H9 (cell line): Measurements from ENCODE around the gene MIGA1. TPM values are rescaled to one million over a fixed set of nuclear protein-coding genes. Genes with fewer than 3 reads are reported as not detected.

Experiments
- DNase-seq: peaks from one replicate; pipeline ENCODE4 v3.0.0-alpha.2; 2017
- H2AFZ ChIP-seq: one replicate; pipeline ENCODE4 v1.6.1; 2013; ENCODE audit warnings: mild to moderate bottlenecking, low read length, control low read depth, moderate library complexity
- H2AK5ac ChIP-seq: 2 replicates; pipeline ENCODE4 v1.6.1; 2013; ENCODE audit warnings: low read length, control low read depth, mixed read lengths; ENCODE audit not compliant: insufficient read length
- H2BK120ac ChIP-seq: one replicate; pipeline ENCODE4 v1.6.1; 2013; ENCODE audit warnings: low read depth, mild to moderate bottlenecking, low read length, control low read depth, inconsistent platforms; ENCODE audit not compliant: poor library complexity, severe bottlenecking
- H2BK12ac ChIP-seq: 2 replicates; pipeline ENCODE4 v1.6.1; 2013; ENCODE audit warnings: low read length, control low read depth, mixed read lengths, low read depth; ENCODE audit not compliant: insufficient read length
- H2BK15ac ChIP-seq: 2 replicates; pipeline ENCODE4 v1.6.1; 2013; ENCODE audit warnings: low read depth, low read length, control low read depth
- H2BK20ac ChIP-seq: one replicate; pipeline ENCODE4 v1.6.1; 2013; ENCODE audit warnings: low read depth, mild to moderate bottlenecking, low read length, control low read depth, inconsistent platforms; ENCODE audit not compliant: poor library complexity, severe bottlenecking
- H2BK5ac ChIP-seq: 2 replicates; pipeline ENCODE4 v1.6.1; 2013; ENCODE audit warnings: low read length, control low read depth, mixed read lengths; ENCODE audit not compliant: insufficient read length
- H3K14ac ChIP-seq: 2 replicates; pipeline ENCODE4 v1.6.1; 2013; ENCODE audit warnings: low read length, control low read depth; ENCODE audit not compliant: insufficient read depth
- H3K18ac ChIP-seq: 2 replicates; pipeline ENCODE4 v1.6.1; 2013; ENCODE audit warnings: low read depth, mild to moderate bottlenecking, mixed read lengths, low read length, control low read depth; ENCODE audit not compliant: insufficient read length
- H3K23ac ChIP-seq: 2 replicates; pipeline ENCODE4 v1.6.1; 2013; ENCODE audit warnings: low read length, control low read depth, mixed read lengths, low read depth; ENCODE audit not compliant: insufficient read length
- H3K23me2 ChIP-seq: 2 replicates; pipeline ENCODE4 v1.6.1; 2013; ENCODE audit warnings: low read depth, mild to moderate bottlenecking, mixed read lengths, low read length, control low read depth; ENCODE audit not compliant: insufficient read length, poor library complexity, severe bottlenecking
- H3K27ac ChIP-seq: 2 replicates; pipeline ENCODE4 v1.5.1; 2013; ENCODE audit warnings: low read length, control low read depth, mixed read lengths, low read depth; ENCODE audit not compliant: insufficient read length
- H3K27me3 ChIP-seq: 2 replicates; pipeline ENCODE4 v1.6.1; 2013; ENCODE audit warnings: low read length, control low read depth, inconsistent platforms; ENCODE audit not compliant: insufficient read depth
- H3K4ac ChIP-seq: 2 replicates; pipeline ENCODE4 v1.6.1; 2013; ENCODE audit warnings: low read depth, mild to moderate bottlenecking, control low read depth, inconsistent platforms, low read length, moderate library complexity
- H3K4me1 ChIP-seq: 2 replicates; pipeline ENCODE4 v1.6.1; 2013; ENCODE audit warnings: low read length, control low read depth, inconsistent platforms; ENCODE audit not compliant: insufficient read depth
- H3K4me2 ChIP-seq: 2 replicates; pipeline ENCODE4 v1.6.1; 2013; ENCODE audit warnings: low read length, control low read depth, mixed read lengths; ENCODE audit not compliant: insufficient read length, insufficient read depth
- H3K56ac ChIP-seq: 2 replicates; pipeline ENCODE4 v1.6.1; 2013; ENCODE audit warnings: low read depth, mild to moderate bottlenecking, mixed read lengths, low read length, control low read depth; ENCODE audit not compliant: insufficient read length
- H3K79me1 ChIP-seq: 2 replicates; pipeline ENCODE4 v1.6.1; 2013; ENCODE audit warnings: low read depth, mild to moderate bottlenecking, moderate library complexity, low read length, control low read depth, inconsistent platforms; ENCODE audit not compliant: insufficient read depth, poor library complexity, severe bottlenecking
- H3K79me2 ChIP-seq: 2 replicates; pipeline ENCODE4 v1.6.1; 2013; ENCODE audit warnings: low read length, control low read depth, inconsistent platforms; ENCODE audit not compliant: insufficient read depth
- H3K9ac ChIP-seq: 2 replicates; pipeline ENCODE4 v1.6.1; 2013; ENCODE audit warnings: low read length, control low read depth, mixed read lengths; ENCODE audit not compliant: insufficient read length; ENCODE audit errors: extremely low read depth
- H3K9me3 ChIP-seq: one replicate; pipeline ENCODE4 v1.6.1; 2013; ENCODE audit warnings: low read depth, low read length, inconsistent platforms; ENCODE audit not compliant: control insufficient read depth
- H3T11ph ChIP-seq: one replicate; pipeline ENCODE4 v1.6.1; 2013; ENCODE audit warnings: mild to moderate bottlenecking, low read length, control low read depth, inconsistent platforms
- H4K20me1 ChIP-seq: one replicate; pipeline ENCODE4 v1.6.1; 2013; ENCODE audit not compliant: control insufficient read depth, insufficient read length, insufficient read depth
- H4K5ac ChIP-seq: 2 replicates; pipeline ENCODE4 v1.6.1; 2013; ENCODE audit warnings: low read depth, mild to moderate bottlenecking, mixed read lengths, low read length, control low read depth; ENCODE audit not compliant: insufficient read length
- H4K8ac ChIP-seq: replicated peaks from 2 replicates; pipeline ENCODE4 v1.6.1; 2013; ENCODE audit warnings: low read length, control low read depth, mixed read lengths, low read depth; ENCODE audit not compliant: insufficient read length
- H4K91ac ChIP-seq: 2 replicates; pipeline ENCODE4 v1.6.1; 2013; ENCODE audit warnings: low read depth, mild to moderate bottlenecking, moderate library complexity, mixed read lengths, low read length, control low read depth; ENCODE audit not compliant: insufficient read length
- H3K27ac Mint-ChIP-seq, 3 experiments: 2 replicates in 2 of 3; 3 replicates in 1 of 3; pipeline ENCODE4 v1.8.0; 2020 to 2021; ENCODE audit warnings: mixed read lengths in 3 of 3, mild to moderate bottlenecking in 1 of 3, moderate library complexity in 1 of 3
- H3K27me3 Mint-ChIP-seq: 2 replicates; pipeline ENCODE4 v1.8.0; 2021; ENCODE audit warnings: low read depth, mild to moderate bottlenecking, moderate library complexity, mixed read lengths
- H3K36me3 Mint-ChIP-seq, 3 experiments: 2 replicates in 2 of 3; 3 replicates in 1 of 3; pipeline ENCODE4 v1.8.0; 2020 to 2021; ENCODE audit warnings: low read depth in 3 of 3, mixed read lengths in 3 of 3; ENCODE audit not compliant: insufficient read depth in 1 of 3
- H3K4me1 Mint-ChIP-seq, 2 experiments: 2 replicates each; pipeline ENCODE4 v1.8.0; 2020; ENCODE audit warnings: mixed read lengths in 2 of 2
- H3K4me3 Mint-ChIP-seq, 2 experiments: 2 replicates in 1 of 2; 3 replicates in 1 of 2; pipeline ENCODE4 v1.8.0; 2020 to 2021; ENCODE audit warnings: mild to moderate bottlenecking in 2 of 2, mixed read lengths in 2 of 2, moderate library complexity in 1 of 2
- H3K9me3 Mint-ChIP-seq, 2 experiments: 2 replicates in 1 of 2; 3 replicates in 1 of 2; pipeline ENCODE4 v1.8.0; 2020; ENCODE audit warnings: mild to moderate bottlenecking in 2 of 2, mixed read lengths in 2 of 2, moderate library complexity in 1 of 2
- CTCF ChIP-seq: fragments of 200-600 bp; sonication (generic); conservative IDR thresholded peaks from 3 replicates; pipeline ENCODE4 v1.8.0; 2021; ENCODE audit warnings: antibody characterized with exemption, mild to moderate bottlenecking
- WGBS: extraction: QIAGEN DNeasy Blood & Tissue Kit; methylation state at CpG from one replicate; pipeline ENCODE4 v1.1.7; 2013; ENCODE audit warnings: missing lambda C conversion rate, low lambda C conversion rate, mixed read lengths; ENCODE audit not compliant: insufficient read length; ENCODE audit errors: extremely low coverage; 5-methylcytosine and 5-hydroxymethylcytosine counted together
- total RNA-seq: library from RNA; stranded (reverse); gene quantifications from 2 replicates; pipeline ENCODE4 v1.2.1, GENCODE V29; 2021

MIGA1 gene
- total RNA-seq, 1 experiment from 2014 or later, result 6.3 TPM

- H3K14ac ChIP-seq, result no peak overlapping the region
- H4K20me1 ChIP-seq, result no peaks in the 10 kb centered on the region
- H2BK20ac ChIP-seq, result no peak overlapping the region
- H4K8ac ChIP-seq, result no peak overlapping the region
- H3K9ac ChIP-seq, result no peak overlapping the region
- Mint-ChIP-seq H3K27me3 (no peaks in the 10 kb centered on the region), H3K4me3 (no peak overlapping the region), H3K27ac (no peak overlapping the region), H3K4me1 (no peaks in the 10 kb centered on the region), H3K9me3 (no peaks in the 10 kb centered on the region), H3K36me3 (peaks cover 15 to 25% (median 17%) of the 10 kb centered on the region in 3 experiments; a peak in 6 of 7 replicates)
- H3K4ac ChIP-seq, result no peak overlapping the region
- no peak overlapping the region for H2AFZ ChIP-seq
- no peak overlapping the region for H3K18ac ChIP-seq
- H3K4me2 ChIP-seq, result no peak overlapping the region
- H3K9me3 ChIP-seq, result no peaks in the 10 kb centered on the region
- H3K23me2 ChIP-seq, result no peaks in the 10 kb centered on the region
- no peak overlapping the region for H2AK5ac ChIP-seq
- H2BK12ac ChIP-seq, result no peak overlapping the region
- H3K27ac ChIP-seq, result no peak overlapping the region
- H4K91ac ChIP-seq, result no peak overlapping the region
- no peak overlapping the region for H3K56ac ChIP-seq
- no peak overlapping the region for H2BK120ac ChIP-seq
- no peaks in the 10 kb centered on the region for H3K27me3 ChIP-seq
- H3T11ph ChIP-seq, result no peak overlapping the region
- no CpG with 5 or more reads among the region's 3 CpGs for WGBS
- no peak for TF ChIP-seq CTCF
- DNase-seq, result no peak
- no peaks in the 10 kb centered on the region for H3K4me1 ChIP-seq
- H3K79me1 ChIP-seq, result peaks cover 2% of the 10 kb centered on the region
- H3K23ac ChIP-seq, result no peak overlapping the region
- H3K79me2 ChIP-seq, result peaks cover 6% of the 10 kb centered on the region; the same call in 1 of the 2 replicates
- no peak overlapping the region for H4K5ac ChIP-seq
- H2BK15ac ChIP-seq, result no peak overlapping the region
- no peak overlapping the region for H2BK5ac ChIP-seq
Observed at GRCh38 chr1:77742011-77742555, 37.4 kb upstream of the MIGA1 start.
